ENCODE data around the gene GNA15.

GRCh38 chr19:3110126-3110825 is 25.6 kb upstream of the GNA15 start:
- TF ChIP-seq CTCF (IDR thresholded peaks at IDR 0.05; ENCODE audit: extremely low read depth in 1 of 2, insufficient read depth in 1 of 2, low read depth in 1 of 2, low read length in 2 of 2): no peak
- no peak for TF ChIP-seq EZH2 (IDR thresholded peaks at IDR 0.05; ENCODE audit: borderline replicate concordance, low read depth, low read length, severe bottlenecking)
- no peak for TF ChIP-seq POLR2A (IDR thresholded peaks at IDR 0.05; ENCODE audit: low read depth, low read length)
- TF ChIP-seq FOS (IDR thresholded peaks at IDR 0.05; ENCODE audit: borderline replicate concordance, insufficient read depth, low read length): no peak
- TF ChIP-seq POLR2AphosphoS5 (IDR thresholded peaks at IDR 0.05; ENCODE audit: insufficient read depth, low read depth, low read length): no peak
- TF ChIP-seq JUN (IDR thresholded peaks at IDR 0.05; ENCODE audit: borderline replicate concordance, insufficient read depth, insufficient read length, low read depth): no peak

Data from endothelial cell of umbilical vein (primary cell).